Measurements from ENCODE around the gene KRT7. TPM values are rescaled to one million over a fixed set of nuclear protein-coding genes. Genes with fewer than 3 reads are reported as not detected.

KRT7 gene
- total RNA-seq (2022; extraction: Qiagen RNA extraction) = 4,985 to 6,528 TPM (median 5,990 TPM) in 5 replicates

DNA sequence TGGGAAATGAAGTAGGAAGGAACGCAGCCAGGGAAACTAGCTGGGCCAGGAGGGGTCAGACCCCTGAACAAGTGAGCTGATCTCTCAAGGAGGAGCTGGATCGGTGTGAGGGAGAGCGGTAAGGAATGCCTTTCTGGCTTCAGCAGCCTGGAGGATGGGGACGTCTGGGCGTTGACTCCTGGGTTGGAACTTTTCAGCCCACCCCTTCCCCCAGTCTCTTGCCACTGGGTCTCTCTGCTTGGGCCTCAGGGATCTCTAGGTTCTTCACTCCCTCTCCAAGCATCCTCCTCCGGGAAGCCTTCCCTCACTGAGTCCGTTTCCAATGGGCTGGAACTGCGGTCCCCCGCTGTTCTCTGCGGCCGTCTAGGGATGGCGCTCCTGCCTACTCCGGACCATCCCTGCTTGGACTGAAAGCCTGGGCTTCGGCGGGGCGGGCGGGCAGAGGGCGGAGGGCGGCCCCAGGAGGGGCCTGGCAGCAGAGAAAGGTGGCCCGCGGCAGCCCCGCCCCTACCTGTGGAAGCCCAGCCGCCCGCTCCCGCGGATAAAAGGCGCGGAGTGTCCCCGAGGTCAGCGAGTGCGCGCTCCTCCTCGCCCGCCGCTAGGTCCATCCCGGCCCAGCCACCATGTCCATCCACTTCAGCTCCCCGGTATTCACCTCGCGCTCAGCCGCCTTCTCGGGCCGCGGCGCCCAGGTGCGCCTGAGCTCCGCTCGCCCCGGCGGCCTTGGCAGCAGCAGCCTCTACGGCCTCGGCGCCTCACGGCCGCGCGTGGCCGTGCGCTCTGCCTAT, at the start of gene KRT7:
KRT7 (plus strand) TSS at position 570 of the 788 bp plus-strand sequence; CDS start at position 624, 54 bp downstream.

GRCh38 chr12:52191841-52192791, 40.9 kb upstream of the KRT7 start, which contains the start of gene KRT80:
KRT80 (minus strand) TSS chr12:52192014; CDS start chr12:52191902, 112 bp downstream.

DNA sequence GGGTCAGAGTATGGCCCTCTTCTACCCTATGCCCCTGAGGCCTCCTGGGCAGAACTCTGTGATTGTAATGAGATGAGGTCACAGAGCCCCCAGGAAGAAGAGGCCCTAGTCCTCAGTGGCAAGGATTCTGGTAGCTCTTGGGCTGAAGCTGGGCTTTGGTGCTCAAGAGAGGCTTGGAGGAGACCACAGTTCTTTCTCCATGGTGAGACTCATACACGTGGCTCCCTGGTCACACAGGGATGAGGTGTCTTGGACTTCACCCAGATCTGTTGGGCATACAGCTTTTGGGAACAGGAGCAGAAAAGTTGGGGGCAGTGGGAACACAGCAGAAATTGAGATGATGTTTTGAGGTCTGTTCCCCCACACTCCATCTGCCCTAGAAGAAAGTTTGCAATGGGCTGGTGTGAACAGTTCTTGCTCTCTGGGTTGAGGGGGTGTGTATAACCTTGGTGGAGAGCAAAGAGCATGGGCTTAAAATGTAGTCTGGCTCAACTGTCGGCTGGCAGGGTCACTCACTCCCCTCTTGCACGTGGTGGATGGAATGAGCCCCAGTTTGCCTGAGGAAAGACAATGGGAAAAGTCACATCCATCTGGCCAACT, 41.6 kb downstream of the KRT7 start, which contains the start of gene KRT86:
KRT86 (plus strand) TSS at position 125 of the 600 bp plus-strand sequence. CDS start 27,272 bp downstream, outside the sequence.

GRCh38 chr12:52291267-52291935, 58.4 kb downstream of the KRT7 start, which contains the start of gene KRT81:
KRT81 (minus strand) TSS chr12:52291534; CDS start chr12:52291465, 69 bp downstream.

Other genes with a start within 250 kb of the KRT7 start
- gene TAMALIN, start 226.3 kb upstream of the KRT7 start, total RNA-seq (2022; extraction: Qiagen RNA extraction) = 0.67 to 1.4 TPM (median 0.88 TPM) in 5 replicates
- gene NR4A1, start 181.8 kb upstream of the KRT7 start, total RNA-seq (2022; extraction: Qiagen RNA extraction) = 32.8 to 50.4 TPM (median 39.5 TPM) in 5 replicates
- 78.4 to 97.5 TPM (median 90.3 TPM) in 5 replicates for gene ATG101, start 163.3 kb upstream of the KRT7 start, total RNA-seq (2022; extraction: Qiagen RNA extraction)
- not detected in 5 replicates for gene SMIM41, start 153.5 kb upstream of the KRT7 start, total RNA-seq (2022; extraction: Qiagen RNA extraction)
- gene KRT80, start 41.2 kb upstream of the KRT7 start, total RNA-seq (2022; extraction: Qiagen RNA extraction) = 26.5 to 44.3 TPM (median 38.1 TPM) in 5 replicates
- gene KRT86, start 41.4 kb downstream of the KRT7 start, total RNA-seq (2022; extraction: Qiagen RNA extraction) = 26.6 to 30.4 TPM (median 27.1 TPM) in 5 replicates
- 3,069 to 3,830 TPM (median 3,573 TPM) in 5 replicates for gene KRT81, start 58.3 kb downstream of the KRT7 start, total RNA-seq (2022; extraction: Qiagen RNA extraction)
- gene KRT83, start 88.2 kb downstream of the KRT7 start, total RNA-seq (2022; extraction: Qiagen RNA extraction) = 2.4 to 3.0 TPM (median 2.8 TPM) in 5 replicates
- gene KRT85, start 134.2 kb downstream of the KRT7 start, total RNA-seq (2022; extraction: Qiagen RNA extraction) = not detected in 5 replicates
- not detected in 5 replicates for gene KRT84, start 152.4 kb downstream of the KRT7 start, total RNA-seq (2022; extraction: Qiagen RNA extraction)
- not detected in 5 replicates for gene KRT82, start 173.1 kb downstream of the KRT7 start, total RNA-seq (2022; extraction: Qiagen RNA extraction)
- 0.08 to 0.20 TPM (median 0.14 TPM) in 5 replicates for gene KRT75, start 201.1 kb downstream of the KRT7 start, total RNA-seq (2022; extraction: Qiagen RNA extraction)
- 0.03 to 0.06 TPM in 2 of 5 replicates, not detected in the others for gene KRT6B, start 218.9 kb downstream of the KRT7 start, total RNA-seq (2022; extraction: Qiagen RNA extraction)
- gene KRT6C, start 240.6 kb downstream of the KRT7 start, total RNA-seq (2022; extraction: Qiagen RNA extraction) = 0.07 TPM in 1 of 5 replicates, not detected in the others